ENCODE measurements around the gene SOX18. TPM values are rescaled to one million over a fixed set of nuclear protein-coding genes. Genes with fewer than 3 reads are reported as not detected.

Gene SOX18
- total and polyA plus RNA-seq, 2 of the 13 experiments (the other 11 are each of a cell fraction or from before 2014, with no cell fraction given) = 1.6 to 1.9 TPM

GRCh38 chr20:64065062-64065973, 15.9 kb upstream of the SOX18 start (continued):
- TF ChIP-seq ZBTB40 (IDR thresholded peaks at IDR 0.05) (no peak), ZBTB40 (CRISPR knock-in tag; IDR thresholded peaks at IDR 0.05) (peak; percentile 49; the same call in 1 of the 2 replicates), PHF20 (CRISPR knock-in tag; IDR thresholded peaks at IDR 0.05) (peak; percentile 51; the same call in 1 of the 2 replicates), HNRNPUL1 (IDR thresholded peaks at IDR 0.05; ENCODE audit: low read depth, low read length) (no peak), ZNF496 (CRISPR knock-in tag; IDR thresholded peaks at IDR 0.05; ENCODE audit: insufficient replicate concordance) (no peak), THRA (CRISPR knock-in tag; IDR thresholded peaks at IDR 0.05; ENCODE audit: borderline replicate concordance) (peak; percentile 96), ZNF792 (CRISPR knock-in tag; IDR thresholded peaks at IDR 0.05) (no peak; the same call in 1 of the 2 replicates), ZC3H4 (CRISPR knock-in tag; IDR thresholded peaks at IDR 0.05; ENCODE audit: borderline replicate concordance) (no peak)
- TF ChIP-seq, protein P1, sequence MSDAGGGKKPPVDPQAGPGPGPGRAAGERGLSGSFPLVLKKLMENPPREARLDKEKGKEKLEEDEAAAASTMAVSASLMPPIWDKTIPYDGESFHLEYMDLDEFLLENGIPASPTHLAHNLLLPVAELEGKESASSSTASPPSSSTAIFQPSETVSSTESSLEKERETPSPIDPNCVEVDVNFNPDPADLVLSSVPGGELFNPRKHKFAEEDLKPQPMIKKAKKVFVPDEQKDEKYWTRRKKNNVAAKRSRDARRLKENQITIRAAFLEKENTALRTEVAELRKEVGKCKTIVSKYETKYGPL (CRISPR knock-in tag; IDR thresholded peaks at IDR 0.05) = no peak
- TF ChIP-seq, protein P2, sequence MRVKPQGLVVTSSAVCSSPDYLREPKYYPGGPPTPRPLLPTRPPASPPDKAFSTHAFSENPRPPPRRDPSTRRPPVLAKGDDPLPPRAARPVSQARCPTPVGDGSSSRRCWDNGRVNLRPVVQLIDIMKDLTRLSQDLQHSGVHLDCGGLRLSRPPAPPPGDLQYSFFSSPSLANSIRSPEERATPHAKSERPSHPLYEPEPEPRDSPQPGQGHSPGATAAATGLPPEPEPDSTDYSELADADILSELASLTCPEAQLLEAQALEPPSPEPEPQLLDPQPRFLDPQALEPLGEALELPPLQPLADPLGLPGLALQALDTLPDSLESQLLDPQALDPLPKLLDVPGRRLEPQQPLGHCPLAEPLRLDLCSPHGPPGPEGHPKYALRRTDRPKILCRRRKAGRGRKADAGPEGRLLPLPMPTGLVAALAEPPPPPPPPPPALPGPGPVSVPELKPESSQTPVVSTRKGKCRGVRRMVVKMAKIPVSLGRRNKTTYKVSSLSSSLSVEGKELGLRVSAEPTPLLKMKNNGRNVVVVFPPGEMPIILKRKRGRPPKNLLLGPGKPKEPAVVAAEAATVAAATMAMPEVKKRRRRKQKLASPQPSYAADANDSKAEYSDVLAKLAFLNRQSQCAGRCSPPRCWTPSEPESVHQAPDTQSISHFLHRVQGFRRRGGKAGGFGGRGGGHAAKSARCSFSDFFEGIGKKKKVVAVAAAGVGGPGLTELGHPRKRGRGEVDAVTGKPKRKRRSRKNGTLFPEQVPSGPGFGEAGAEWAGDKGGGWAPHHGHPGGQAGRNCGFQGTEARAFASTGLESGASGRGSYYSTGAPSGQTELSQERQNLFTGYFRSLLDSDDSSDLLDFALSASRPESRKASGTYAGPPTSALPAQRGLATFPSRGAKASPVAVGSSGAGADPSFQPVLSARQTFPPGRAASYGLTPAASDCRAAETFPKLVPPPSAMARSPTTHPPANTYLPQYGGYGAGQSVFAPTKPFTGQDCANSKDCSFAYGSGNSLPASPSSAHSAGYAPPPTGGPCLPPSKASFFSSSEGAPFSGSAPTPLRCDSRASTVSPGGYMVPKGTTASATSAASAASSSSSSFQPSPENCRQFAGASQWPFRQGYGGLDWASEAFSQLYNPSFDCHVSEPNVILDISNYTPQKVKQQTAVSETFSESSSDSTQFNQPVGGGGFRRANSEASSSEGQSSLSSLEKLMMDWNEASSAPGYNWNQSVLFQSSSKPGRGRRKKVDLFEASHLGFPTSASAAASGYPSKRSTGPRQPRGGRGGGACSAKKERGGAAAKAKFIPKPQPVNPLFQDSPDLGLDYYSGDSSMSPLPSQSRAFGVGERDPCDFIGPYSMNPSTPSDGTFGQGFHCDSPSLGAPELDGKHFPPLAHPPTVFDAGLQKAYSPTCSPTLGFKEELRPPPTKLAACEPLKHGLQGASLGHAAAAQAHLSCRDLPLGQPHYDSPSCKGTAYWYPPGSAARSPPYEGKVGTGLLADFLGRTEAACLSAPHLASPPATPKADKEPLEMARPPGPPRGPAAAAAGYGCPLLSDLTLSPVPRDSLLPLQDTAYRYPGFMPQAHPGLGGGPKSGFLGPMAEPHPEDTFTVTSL (CRISPR knock-in tag; IDR thresholded peaks at IDR 0.05; ENCODE audit: borderline replicate concordance) = no peak

Data from HepG2 (cell line).